CD4-positive, alpha-beta T cell treated with Interleukin-10 for 1 hour (primary cell): ENCODE results near the gene NTSR1.

Experiments used
- DNase-seq: peaks from one replicate; pipeline ENCODE4 v3.0.0-alpha.2; 2020

NTSR1 gene

GRCh38 chr20:62710886-62711702 lies 2.5 kb downstream of the NTSR1 start:
- DNase-seq: no peak

GRCh38 chr20:62711703-62712101 lies 3.1 kb downstream of the NTSR1 start:
- DNase-seq: no peak

- no peak for DNase-seq
Observed at GRCh38 chr20:62712606-62713005, 4.0 kb downstream of the NTSR1 start.

- no peak for DNase-seq
Observed at GRCh38 chr20:62714006-62714405, 5.4 kb downstream of the NTSR1 start.

GRCh38 chr20:62714799-62715198 lies 6.2 kb downstream of the NTSR1 start:
- no peak for DNase-seq

GRCh38 chr20:62715201-62715600 lies 6.6 kb downstream of the NTSR1 start:
- no peak for DNase-seq

- peak; percentile 36 for DNase-seq
Observed at GRCh38 chr20:62716198-62716940, 7.7 kb downstream of the NTSR1 start.

GRCh38 chr20:62716941-62717310 lies 8.3 kb downstream of the NTSR1 start:
- no peak for DNase-seq

- DNase-seq: no peak
Observed at GRCh38 chr20:62717933-62718332, 9.3 kb downstream of the NTSR1 start.

GRCh38 chr20:62718546-62718945 lies 9.9 kb downstream of the NTSR1 start:
- no peak for DNase-seq

GRCh38 chr20:62719250-62719935 lies 10.8 kb downstream of the NTSR1 start:
- DNase-seq: no peak

GRCh38 chr20:62721511-62722370 lies 13.1 kb downstream of the NTSR1 start:
- DNase-seq: no peak

- DNase-seq: no peak
Observed at GRCh38 chr20:62722627-62723026, 14.0 kb downstream of the NTSR1 start.

GRCh38 chr20:62723351-62723750 lies 14.7 kb downstream of the NTSR1 start:
- no peak for DNase-seq

- DNase-seq: no peak
Observed at GRCh38 chr20:62723768-62724450, 15.3 kb downstream of the NTSR1 start.

GRCh38 chr20:62724692-62725595 lies 16.3 kb downstream of the NTSR1 start:
- DNase-seq: no peak

GRCh38 chr20:62725596-62726268 lies 17.1 kb downstream of the NTSR1 start:
- DNase-seq: no peak

- DNase-seq: no peak
Observed at GRCh38 chr20:62726276-62726675, 17.6 kb downstream of the NTSR1 start.

GRCh38 chr20:62726716-62727583 lies 18.3 kb downstream of the NTSR1 start:
- no peak for DNase-seq
